A549 (cell line): ENCODE measurements around the gene TBC1D22A. TPM values are rescaled to one million over a fixed set of nuclear protein-coding genes. Genes with fewer than 3 reads are reported as not detected.

Experiments used
- ATAC-seq, 2 experiments: fragments of 200-7000 bp in 1 of 2; fragments of >200 bp in 1 of 2; cut with Nextera tagmentation in 1 of 2; cut with Tn5 transposase in 1 of 2; 3 replicates each; pipeline versions ENCODE4 v1.8.0 to v1.9.1; 2018 to 2020; ENCODE audit warnings: mild to moderate bottlenecking in 1 of 2, moderate library complexity in 1 of 2
- CTCF ChIA-PET: fragments of 300-600 bp; sonication (Branson Sonifier 250); formaldehyde crosslinking; extraction: SDS; loops from one replicate; lab custom pipeline; 2021; ENCODE audit warnings: antibody characterized with exemption, inconsistent platforms; lab: Yijun Ruan, JAX
- POLR2A ChIA-PET: fragments of 350-600 bp; formaldehyde crosslinking; extraction: SDS; loops from one replicate; lab custom pipeline; 2021; ENCODE audit warnings: antibody characterized with exemption, inconsistent platforms; lab: Yijun Ruan, JAX
- DNase-seq, 2 experiments: peaks; one replicate each; pipeline versions ENCODE4 v3.0.0 to v3.0.0-alpha.2; 2011 to 2016; ENCODE audit warnings: low read depth in 1 of 2, low spot score in 1 of 2
- FAIRE-seq: peaks from 2 replicates; lab custom pipeline; 2011; peaks lifted over from hg19 to GRCh38; lab: Jason Lieb, UNC
- H3K27ac ChIP-seq, 2 experiments: fragments of >200 bp; sonication (Bioruptor Twin); formaldehyde crosslinking; 3 replicates each; pipeline ENCODE4 v1.5.1; 2016 to 2017
- H3K4me1 ChIP-seq: fragments of >200 bp; sonication (Bioruptor Twin); formaldehyde crosslinking; 3 replicates; pipeline ENCODE4 v1.6.1; 2016
- H3K4me2 ChIP-seq: fragments of >200 bp; sonication (Bioruptor Twin); formaldehyde crosslinking; 3 replicates; pipeline ENCODE4 v1.6.1; 2016
- H3K4me3 ChIP-seq: fragments of >200 bp; sonication (Bioruptor Twin); formaldehyde crosslinking; 3 replicates; pipeline ENCODE4 v1.5.1; 2016
- H3K9me3 ChIP-seq: fragments of >200 bp; sonication (Bioruptor Twin); formaldehyde crosslinking; 3 replicates; pipeline ENCODE4 v1.6.1; 2016
- ATOH8 ChIP-seq: fragments of 250-450 bp; sonication (Bioruptor Pico); IDR thresholded peaks from 2 replicates; pipeline ENCODE4 v1.5.0; 2020; ENCODE audit warnings: low read depth, mild to moderate bottlenecking, moderate library complexity
- BHLHE40 ChIP-seq: IDR thresholded peaks from 2 replicates; pipeline ENCODE4 v1.6.1; 2012; ENCODE audit warnings: low read depth, low read length, inconsistent platforms
- CBX8 ChIP-seq: fragments of 200-600 bp; sonication (generic); IDR thresholded peaks from 2 replicates; pipeline ENCODE4 v1.6.1; 2016
- CHD2 ChIP-seq: fragments of 150-350 bp; IDR thresholded peaks from 2 replicates; pipeline ENCODE4 v1.6.1; 2014; ENCODE audit warnings: low read length; ENCODE audit not compliant: partially characterized antibody
- E2F6 ChIP-seq: IDR thresholded peaks from 2 replicates; pipeline ENCODE4 v1.6.1; 2012; ENCODE audit warnings: low read depth, borderline replicate concordance
- EHMT2 ChIP-seq: fragments of 200-600 bp; sonication (generic); IDR thresholded peaks from 2 replicates; pipeline ENCODE4 v1.6.1; 2016; ENCODE audit warnings: antibody characterized with exemption, low read depth, mild to moderate bottlenecking, moderate library complexity
- ESRRA ChIP-seq: fragments of 150-350 bp; IDR thresholded peaks from 2 replicates; pipeline ENCODE4 v1.6.1; 2014; ENCODE audit warnings: mild to moderate bottlenecking, low read length, borderline replicate concordance
- FOSL2 ChIP-seq, 2 experiments: fragments of 450-650 bp in 1 of 2; fragments of >200 bp in 1 of 2; sonication (Bioruptor Twin) in 1 of 2; formaldehyde crosslinking; IDR thresholded peaks; 2 replicates each; pipeline versions ENCODE4 v1.5.0 to v1.6.1; 2016 to 2020; ENCODE audit warnings: mild to moderate bottlenecking in 1 of 2, moderate library complexity in 1 of 2
- GATA3 ChIP-seq: IDR thresholded peaks from 2 replicates; pipeline ENCODE4 v1.6.1; 2012; ENCODE audit warnings: borderline replicate concordance
- HDAC2 ChIP-seq: fragments of 200-600 bp; sonication (generic); IDR thresholded peaks from 2 replicates; pipeline ENCODE4 v1.6.1; 2016
- HEYL ChIP-seq: fragments of 250-450 bp; sonication (Bioruptor Pico); IDR thresholded peaks from 2 replicates; pipeline ENCODE4 v1.8.0; 2021; ENCODE audit warnings: mild to moderate bottlenecking, moderate library complexity
- HOXA7 ChIP-seq: fragments of 250-450 bp; sonication (Bioruptor Pico); IDR thresholded peaks from 2 replicates; pipeline ENCODE4 v1.5.0; 2020; ENCODE audit warnings: mild to moderate bottlenecking, moderate library complexity
- JUN ChIP-seq, 2 experiments: fragments of >200 bp; sonication (Bioruptor Twin); formaldehyde crosslinking; IDR thresholded peaks; 2 replicates in 1 of 2; 3 replicates in 1 of 2; pipeline ENCODE4 v1.6.1; 2016 to 2017
- KDM1A ChIP-seq: fragments of 200-600 bp; sonication (generic); IDR thresholded peaks from 2 replicates; pipeline ENCODE4 v1.6.1; 2016; ENCODE audit warnings: low read depth, mild to moderate bottlenecking
- KDM5A ChIP-seq: fragments of 200-600 bp; sonication (generic); IDR thresholded peaks from 2 replicates; pipeline ENCODE4 v1.6.1; 2016; ENCODE audit warnings: antibody characterized with exemption, mild to moderate bottlenecking
- MYC ChIP-seq: IDR thresholded peaks from 2 replicates; pipeline ENCODE4 v1.6.1; 2012; ENCODE audit warnings: mild to moderate bottlenecking, inconsistent platforms, low read length, improper control_type of control experiment, borderline replicate concordance
- NFE2L2 ChIP-seq: fragments of 150-350 bp; conservative IDR thresholded peaks from 2 replicates; pipeline ENCODE4 v1.6.1; 2014; ENCODE audit warnings: low read length
- POLR2A ChIP-seq: IDR thresholded peaks from 2 replicates; pipeline ENCODE4 v1.6.1; 2012; ENCODE audit warnings: mild to moderate bottlenecking, low read length
- POLR2AphosphoS2 ChIP-seq: conservative IDR thresholded peaks from 2 replicates; pipeline ENCODE4 v1.6.1; 2012; ENCODE audit warnings: low read length, improper control_type of control experiment, inconsistent platforms
- RAD21 ChIP-seq, 2 experiments: fragments of >200 bp in 1 of 2; sonication (Bioruptor Twin) in 1 of 2; formaldehyde crosslinking in 1 of 2; IDR thresholded peaks in 1 of 2; conservative IDR thresholded peaks in 1 of 2; 2 replicates in 1 of 2; 3 replicates in 1 of 2; pipeline ENCODE4 v1.6.1; 2012 to 2018; ENCODE audit warnings: inconsistent platforms in 1 of 2
- RCOR1 ChIP-seq: fragments of 150-350 bp; IDR thresholded peaks from 2 replicates; pipeline ENCODE4 v1.6.1; 2014; ENCODE audit warnings: antibody characterized with exemption, low read length, low read depth
- RFX5 ChIP-seq: fragments of 450-650 bp; IDR thresholded peaks from 2 replicates; pipeline ENCODE4 v1.7.1; 2014; ENCODE audit warnings: antibody characterized with exemption, mild to moderate bottlenecking, moderate library complexity
- RNF2 ChIP-seq: fragments of 200-600 bp; sonication (generic); IDR thresholded peaks from 2 replicates; pipeline ENCODE4 v1.6.1; 2016; ENCODE audit warnings: low read depth, mild to moderate bottlenecking, antibody characterized with exemption, moderate library complexity, borderline replicate concordance
- SMC3 ChIP-seq: fragments of >200 bp; sonication (Bioruptor Twin); formaldehyde crosslinking; IDR thresholded peaks from 3 replicates; pipeline ENCODE4 v1.6.1; 2018; ENCODE audit warnings: inconsistent platforms
- TFCP2L1 ChIP-seq: fragments of 250-450 bp; sonication (Bioruptor Pico); IDR thresholded peaks from 2 replicates; pipeline ENCODE4 v1.5.0; 2021; ENCODE audit warnings: mild to moderate bottlenecking
- ZC3H11A ChIP-seq: fragments of 450-650 bp; IDR thresholded peaks from 2 replicates; pipeline ENCODE4 v1.6.1; 2014; ENCODE audit warnings: antibody characterized with exemption, mild to moderate bottlenecking
- ZNF302 ChIP-seq: fragments of 250-450 bp; sonication (Bioruptor Pico); IDR thresholded peaks from 2 replicates; pipeline ENCODE4 v1.9.0; 2021; ENCODE audit warnings: inconsistent platforms, mild to moderate bottlenecking, moderate library complexity
- ZSCAN20 ChIP-seq: fragments of 250-450 bp; sonication (Bioruptor Pico); IDR thresholded peaks from 2 replicates; pipeline ENCODE4 v1.8.0; 2022; ENCODE audit warnings: mild to moderate bottlenecking, moderate library complexity
- WGBS: methylation state at CpG from one replicate; pipeline ENCODE4 v1.1.6; 2017; ENCODE audit errors: missing lambda C conversion rate; 5-methylcytosine and 5-hydroxymethylcytosine counted together
- polyA plus RNA-seq, 4 experiments: library from polyadenylated mRNA; depleted of rRNA in 3 of 4; stranded (reverse); fragments of >200 nt; fragmentation: RNase III in 1 of 4; extraction: RNeasy Plus Mini Kit Qiagen cat#74134 plus additional on column Dnase treatment in 1 of 4; gene quantifications; 2 replicates in 3 of 4; 3 replicates in 1 of 4; pipeline ENCODE4 v1.2.3, GENCODE V29; 2011 to 2017

TBC1D22A gene
- polyA plus RNA-seq, 2 of the 4 experiments (the other 2 are of a cell fraction): 8.9 to 10.8 TPM

- 74% methylated on average over 6 of the region's 9 CpGs for WGBS
- CTCF ChIA-PET: interaction anchor here (0.7 to 1.2 kb wide), 2 partner anchors 35 to 184 kb away, joined by 3 read pairs; no protein-coding TSS in a partner anchor
- ATAC-seq (no peak), FAIRE-seq (no peak), DNase-seq (no peak)
- TF ChIP-seq GATA3 (no peak), RAD21 (conservative IDR thresholded peaks at IDR 0.05 in 1 of 2, IDR thresholded peaks at IDR 0.05 in 1 of 2) (no peak), ZC3H11A (no peak), ZNF302 (CRISPR knock-in tag) (no peak), FOSL2 (IDR thresholded peaks at IDR 0.05) (no peak), FOSL2 (CRISPR knock-in tag; IDR thresholded peaks at IDR 0.05) (no peak), POLR2AphosphoS2 (no peak), ATOH8 (CRISPR knock-in tag) (no peak), NFE2L2 (no peak), TFCP2L1 (CRISPR knock-in tag) (no peak), ESRRA (no peak), MYC (no peak), ZSCAN20 (CRISPR knock-in tag) (no peak), HDAC2 (no peak), HOXA7 (CRISPR knock-in tag) (no peak), RFX5 (no peak), RCOR1 (no peak), JUN (IDR thresholded peaks at IDR 0.05) (no peak)
- Histone ChIP-seq H3K4me3 (no peak overlapping the region), H3K4me2 (no peak overlapping the region), H3K27ac (no peak overlapping the region), H3K4me1 (no peaks in the 10 kb centered on the region; the same call in 2 of the 3 replicates), H3K9me3 (no peaks in the 10 kb centered on the region)
- POLR2A ChIA-PET: no interaction called here
Observed at GRCh38 chr22:47195156-47195483, 432.7 kb downstream of the TBC1D22A start.

GRCh38 chr22:47195484-47196165 lies 433.2 kb downstream of the TBC1D22A start:
- ATAC-seq (no peak), DNase-seq (no peak)
- 57% methylated on average over 8 of the region's 15 CpGs for WGBS

GRCh38 chr22:47196166-47196849 lies 433.9 kb downstream of the TBC1D22A start:
- ATAC-seq: no peak
- no peaks in the 10 kb centered on the region; the same call in 2 of the 3 replicates for H3K4me1 ChIP-seq
- ChIA-PET POLR2A (no interaction called here), CTCF (interaction anchor here (0.6 to 0.7 kb wide), 2 partner anchors 12 to 480 kb away, joined by 3 read pairs; no protein-coding TSS in a partner anchor)
- 49% methylated on average over 5 of the region's 5 CpGs for WGBS
- no peak overlapping the region for H3K27ac ChIP-seq
- FAIRE-seq: no peak
- H3K4me2 ChIP-seq: no peak overlapping the region
- DNase-seq: no peak
- no peaks in the 10 kb centered on the region for H3K9me3 ChIP-seq
- no peak overlapping the region for H3K4me3 ChIP-seq
- TF ChIP-seq HDAC2 (no peak), CBX8 (no peak), RNF2 (no peak), RAD21 (conservative IDR thresholded peaks at IDR 0.05 in 1 of 2, IDR thresholded peaks at IDR 0.05 in 1 of 2) (no peak), POLR2A (no peak), E2F6 (no peak), EHMT2 (no peak), ZNF302 (CRISPR knock-in tag) (no peak), SMC3 (no peak), CHD2 (no peak), HEYL (no peak), KDM1A (no peak), BHLHE40 (no peak)

More at GRCh38 chr22:47195484-47196165, 433.2 kb downstream of the TBC1D22A start:
- Histone ChIP-seq H3K27ac (no peak overlapping the region), H3K4me3 (no peak overlapping the region), H3K9me3 (no peaks in the 10 kb centered on the region), H3K4me1 (no peaks in the 10 kb centered on the region; the same call in 2 of the 3 replicates)
- TF ChIP-seq KDM5A (no peak), ATOH8 (CRISPR knock-in tag) (no peak), SMC3 (no peak), HDAC2 (no peak), GATA3 (no peak), ESRRA (no peak), CHD2 (no peak)
- TF ChIP-seq, all 56 proteins: peak for 0
- no peak for FAIRE-seq
- CTCF ChIA-PET: interaction anchor here (0.6 to 1.2 kb wide), 3 partner anchors 13 to 479 kb away, joined by 3 read pairs; no protein-coding TSS in a partner anchor
- POLR2A ChIA-PET: no interaction called here
- no peak overlapping the region for H3K4me2 ChIP-seq
